ENCODE results near the gene TXNRD1.
"Not testable (repeated sequence)": the region's sequence is repeated elsewhere in the genome, so short reads cannot be mapped to it uniquely, and the experiment has no call there.

TXNRD1 gene

GRCh38 chr12:104372061-104372720, 156.6 kb downstream of the TXNRD1 start:
- DNase-seq (ENCODE audit: low read depth) = no peak

GRCh38 chr12:104372721-104373335, 157.2 kb downstream of the TXNRD1 start:
- DNase-seq (ENCODE audit: low read depth) = no peak

GRCh38 chr12:104374071-104374470, 158.5 kb downstream of the TXNRD1 start:
- DNase-seq (ENCODE audit: low read depth) = no peak

GRCh38 chr12:104374806-104375205, 159.2 kb downstream of the TXNRD1 start:
- DNase-seq (ENCODE audit: low read depth) = no peak

GRCh38 chr12:104375775-104376174, 160.2 kb downstream of the TXNRD1 start:
- DNase-seq (ENCODE audit: low read depth) = no peak

- DNase-seq (ENCODE audit: low read depth) = no peak
Measured at GRCh38 chr12:104376650-104377513, 161.3 kb downstream of the TXNRD1 start.

- no peak for DNase-seq (ENCODE audit: low read depth)
Measured at GRCh38 chr12:104377514-104377812, 161.9 kb downstream of the TXNRD1 start.

- no peak for DNase-seq (ENCODE audit: low read depth)
Measured at GRCh38 chr12:104378427-104378826, 162.8 kb downstream of the TXNRD1 start.

GRCh38 chr12:104381341-104381730, 165.8 kb downstream of the TXNRD1 start:
- no peak for DNase-seq (ENCODE audit: low read depth)

- DNase-seq (ENCODE audit: low read depth) = no peak
Measured at GRCh38 chr12:104381731-104382480, 166.3 kb downstream of the TXNRD1 start.

GRCh38 chr12:104384141-104384880, 168.7 kb downstream of the TXNRD1 start:
- DNase-seq (ENCODE audit: low read depth) = no peak

- no peak for DNase-seq (ENCODE audit: low read depth)
Measured at GRCh38 chr12:104385510-104385909, 169.9 kb downstream of the TXNRD1 start.

GRCh38 chr12:104386461-104386860, 170.9 kb downstream of the TXNRD1 start:
- no peak for DNase-seq (ENCODE audit: low read depth)

GRCh38 chr12:104387190-104387589, 171.6 kb downstream of the TXNRD1 start:
- DNase-seq (ENCODE audit: low read depth) = no peak

- DNase-seq (ENCODE audit: low read depth) = not testable (repeated sequence)
Measured at GRCh38 chr12:104394086-104394485, 178.5 kb downstream of the TXNRD1 start.

Data from non-pigmented ciliary epithelial cell (primary cell).